GM12864 (cell line): ENCODE data around the gene ALPI.

Source experiments
- DNase-seq: peaks from one replicate; pipeline ENCODE4 v3.0.0-alpha.2; 2011; ENCODE audit warnings: low read depth
- H3K4me3 ChIP-seq: 2 replicates; pipeline ENCODE4 v1.5.1; 2011; ENCODE audit warnings: mild to moderate bottlenecking, low read depth, low read length, control low read depth
- CTCF ChIP-seq: IDR thresholded peaks from 2 replicates; pipeline ENCODE4 v1.5.1; 2011; ENCODE audit warnings: low read depth, mild to moderate bottlenecking, moderate library complexity, low read length, control low read depth, inconsistent platforms; ENCODE audit errors: missing control alignments

ALPI gene

GRCh38 chr2:232497348-232497747 lies 41.4 kb downstream of the ALPI start:
- no peak overlapping the region for H3K4me3 ChIP-seq
- DNase-seq: no peak
- TF ChIP-seq CTCF: no peak

GRCh38 chr2:232498452-232498851 lies 42.5 kb downstream of the ALPI start:
- no peak for TF ChIP-seq CTCF
- H3K4me3 ChIP-seq: no peak overlapping the region
- no peak for DNase-seq

- no peak for TF ChIP-seq CTCF
- DNase-seq: no peak
- no peak overlapping the region for H3K4me3 ChIP-seq
Observed at GRCh38 chr2:232501331-232501771, 45.4 kb downstream of the ALPI start.

- no peak for TF ChIP-seq CTCF
- no peak overlapping the region for H3K4me3 ChIP-seq
- no peak for DNase-seq
Observed at GRCh38 chr2:232501794-232502390, 45.9 kb downstream of the ALPI start.

- no peak overlapping the region for H3K4me3 ChIP-seq
- no peak for DNase-seq
- no peak for TF ChIP-seq CTCF
Observed at GRCh38 chr2:232502511-232502910, 46.6 kb downstream of the ALPI start.

GRCh38 chr2:232502911-232503808 lies 47.2 kb downstream of the ALPI start:
- no peak for DNase-seq
- no peak overlapping the region for H3K4me3 ChIP-seq
- TF ChIP-seq CTCF: no peak
